ENCODE results near the gene ORM2.

GRCh38 chr9:114374936-114375335 lies 45.3 kb downstream of the ORM2 start:
- TF ChIP-seq, protein P1, sequence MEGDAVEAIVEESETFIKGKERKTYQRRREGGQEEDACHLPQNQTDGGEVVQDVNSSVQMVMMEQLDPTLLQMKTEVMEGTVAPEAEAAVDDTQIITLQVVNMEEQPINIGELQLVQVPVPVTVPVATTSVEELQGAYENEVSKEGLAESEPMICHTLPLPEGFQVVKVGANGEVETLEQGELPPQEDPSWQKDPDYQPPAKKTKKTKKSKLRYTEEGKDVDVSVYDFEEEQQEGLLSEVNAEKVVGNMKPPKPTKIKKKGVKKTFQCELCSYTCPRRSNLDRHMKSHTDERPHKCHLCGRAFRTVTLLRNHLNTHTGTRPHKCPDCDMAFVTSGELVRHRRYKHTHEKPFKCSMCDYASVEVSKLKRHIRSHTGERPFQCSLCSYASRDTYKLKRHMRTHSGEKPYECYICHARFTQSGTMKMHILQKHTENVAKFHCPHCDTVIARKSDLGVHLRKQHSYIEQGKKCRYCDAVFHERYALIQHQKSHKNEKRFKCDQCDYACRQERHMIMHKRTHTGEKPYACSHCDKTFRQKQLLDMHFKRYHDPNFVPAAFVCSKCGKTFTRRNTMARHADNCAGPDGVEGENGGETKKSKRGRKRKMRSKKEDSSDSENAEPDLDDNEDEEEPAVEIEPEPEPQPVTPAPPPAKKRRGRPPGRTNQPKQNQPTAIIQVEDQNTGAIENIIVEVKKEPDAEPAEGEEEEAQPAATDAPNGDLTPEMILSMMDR (IDR thresholded peaks at IDR 0.05): no peak
- no peak for TF ChIP-seq EZH2 (IDR thresholded peaks at IDR 0.05; ENCODE audit: borderline replicate concordance, insufficient read depth, low read depth, low read length, poor library complexity, severe bottlenecking)
